Activated CD4-positive, alpha-beta memory T cell treated with anti-CD3 and anti-CD28 coated beads for 36 hours (primary cell): ENCODE data around the gene SPECC1L. TPM values are rescaled to one million over a fixed set of nuclear protein-coding genes. Genes with fewer than 3 reads are reported as not detected.
A peak's percentile ranks its signal among the peaks of the same experiment; 100 is the strongest.

ENCODE experiments used
- CTCF ChIA-PET: fragments of 350-600 bp; sonication (Branson Sonifier 250); formaldehyde crosslinking; loops from one replicate; lab custom pipeline; 2021; ENCODE audit warnings: antibody characterized with exemption, inconsistent platforms; lab: Charles Lee
- POLR2A ChIA-PET: fragments of 350-600 bp; sonication (Branson Sonifier 250); formaldehyde crosslinking; loops from one replicate; lab custom pipeline; 2021; ENCODE audit warnings: antibody characterized with exemption; lab: Charles Lee
- DNase-seq: peaks from one replicate; pipeline ENCODE4 v3.0.0-alpha.2; 2020
- H3K27ac Mint-ChIP-seq: one replicate; pipeline ENCODE4 v1.8.0; 2021; ENCODE audit warnings: mixed read lengths
- H3K27me3 Mint-ChIP-seq: one replicate; pipeline ENCODE4 v1.8.0; 2021; ENCODE audit warnings: mixed read lengths
- H3K36me3 Mint-ChIP-seq: one replicate; pipeline ENCODE4 v1.8.0; 2021; ENCODE audit warnings: mixed read lengths
- H3K4me1 Mint-ChIP-seq: one replicate; pipeline ENCODE4 v1.8.0; 2021; ENCODE audit warnings: low read depth, mixed read lengths
- H3K4me3 Mint-ChIP-seq: one replicate; pipeline ENCODE4 v1.8.0; 2021; ENCODE audit warnings: mild to moderate bottlenecking, mixed read lengths
- H3K9me3 Mint-ChIP-seq: one replicate; pipeline ENCODE4 v1.8.0; 2021; ENCODE audit warnings: mixed read lengths
- intact Hi-C: fragments of 100-400 bp; cut with micrococcal nuclease; formaldehyde crosslinking; loops from one replicate; pipeline ENCODE4 v1.15.1; 2023
- total RNA-seq, 2 experiments: library from RNA; stranded (reverse); gene quantifications; one replicate each; pipeline ENCODE4 v1.2.3, GENCODE V29; 2021

SPECC1L gene
- total RNA-seq, 2 experiments from 2014 or later, result 27.7 to 34.3 TPM

DNA sequence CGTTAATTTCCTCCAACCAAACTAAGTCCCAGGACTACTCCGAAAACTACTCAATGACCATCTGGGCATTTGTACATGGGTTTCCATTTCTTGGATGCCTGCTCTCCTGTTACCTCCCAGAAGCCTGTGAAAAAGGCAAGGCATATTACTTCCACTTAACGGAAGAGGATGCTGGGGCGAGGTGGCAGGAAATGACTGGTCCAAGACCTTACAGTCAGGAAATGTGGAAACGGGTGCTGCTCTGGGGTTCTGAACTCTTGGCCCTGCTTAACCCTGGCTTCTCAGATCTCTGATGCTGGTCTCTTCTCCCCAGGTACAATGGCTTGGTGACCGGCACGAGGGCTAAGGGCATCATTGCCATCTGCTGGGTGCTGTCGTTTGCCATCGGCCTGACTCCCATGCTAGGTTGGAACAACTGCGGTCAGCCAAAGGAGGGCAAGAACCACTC, 169.7 kb downstream of the SPECC1L start:
- no peak overlapping the region for H3K4me3 Mint-ChIP-seq
- peaks cover 45% of the 10 kb centered on the region for H3K4me1 Mint-ChIP-seq
- ChIA-PET CTCF (no interaction called here), POLR2A (no interaction called here)
- peaks cover 35% of the 10 kb centered on the region for H3K36me3 Mint-ChIP-seq
- H3K27me3 Mint-ChIP-seq, result no peaks in the 10 kb centered on the region
- no peaks in the 10 kb centered on the region for H3K9me3 Mint-ChIP-seq
- no peak for DNase-seq
- intact Hi-C loops, result no loop called here
- H3K27ac Mint-ChIP-seq, result no peak overlapping the region

DNA sequence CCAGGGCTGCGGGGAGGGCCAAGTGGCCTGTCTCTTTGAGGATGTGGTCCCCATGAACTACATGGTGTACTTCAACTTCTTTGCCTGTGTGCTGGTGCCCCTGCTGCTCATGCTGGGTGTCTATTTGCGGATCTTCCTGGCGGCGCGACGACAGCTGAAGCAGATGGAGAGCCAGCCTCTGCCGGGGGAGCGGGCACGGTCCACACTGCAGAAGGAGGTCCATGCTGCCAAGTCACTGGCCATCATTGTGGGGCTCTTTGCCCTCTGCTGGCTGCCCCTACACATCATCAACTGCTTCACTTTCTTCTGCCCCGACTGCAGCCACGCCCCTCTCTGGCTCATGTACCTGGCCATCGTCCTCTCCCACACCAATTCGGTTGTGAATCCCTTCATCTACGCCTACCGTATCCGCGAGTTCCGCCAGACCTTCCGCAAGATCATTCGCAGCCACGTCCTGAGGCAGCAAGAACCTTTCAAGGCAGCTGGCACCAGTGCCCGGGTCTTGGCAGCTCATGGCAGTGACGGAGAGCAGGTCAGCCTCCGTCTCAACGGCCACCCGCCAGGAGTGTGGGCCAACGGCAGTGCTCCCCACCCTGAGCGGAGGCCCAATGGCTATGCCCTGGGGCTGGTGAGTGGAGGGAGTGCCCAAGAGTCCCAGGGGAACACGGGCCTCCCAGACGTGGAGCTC, 170.2 kb downstream of the SPECC1L start:
- peaks cover 35% of the 10 kb centered on the region for H3K36me3 Mint-ChIP-seq

DNA sequence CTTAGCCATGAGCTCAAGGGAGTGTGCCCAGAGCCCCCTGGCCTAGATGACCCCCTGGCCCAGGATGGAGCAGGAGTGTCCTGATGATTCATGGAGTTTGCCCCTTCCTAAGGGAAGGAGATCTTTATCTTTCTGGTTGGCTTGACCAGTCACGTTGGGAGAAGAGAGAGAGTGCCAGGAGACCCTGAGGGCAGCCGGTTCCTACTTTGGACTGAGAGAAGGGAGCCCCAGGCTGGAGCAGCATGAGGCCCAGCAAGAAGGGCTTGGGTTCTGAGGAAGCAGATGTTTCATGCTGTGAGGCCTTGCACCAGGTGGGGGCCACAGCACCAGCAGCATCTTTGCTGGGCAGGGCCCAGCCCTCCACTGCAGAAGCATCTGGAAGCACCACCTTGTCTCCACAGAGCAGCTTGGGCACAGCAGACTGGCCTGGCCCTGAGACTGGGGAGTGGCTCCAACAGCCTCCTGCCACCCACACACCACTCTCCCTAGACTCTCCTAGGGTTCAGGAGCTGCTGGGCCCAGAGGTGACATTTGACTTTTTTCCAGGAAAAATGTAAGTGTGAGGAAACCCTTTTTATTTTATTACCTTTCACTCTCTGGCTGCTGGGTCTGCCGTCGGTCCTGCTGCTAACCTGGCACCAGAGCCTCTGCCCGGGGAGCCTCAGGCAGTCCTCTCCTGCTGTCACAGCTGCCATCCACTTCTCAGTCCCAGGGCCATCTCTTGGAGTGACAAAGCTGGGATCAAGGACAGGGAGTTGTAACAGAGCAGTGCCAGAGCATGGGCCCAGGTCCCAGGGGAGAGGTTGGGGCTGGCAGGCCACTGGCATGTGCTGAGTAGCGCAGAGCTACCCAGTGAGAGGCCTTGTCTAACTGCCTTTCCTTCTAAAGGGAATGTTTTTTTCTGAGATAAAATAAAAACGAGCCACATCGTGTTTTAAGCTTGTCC, 171.0 kb downstream of the SPECC1L start:
- H3K4me3 Mint-ChIP-seq, result no peak overlapping the region
- H3K27me3 Mint-ChIP-seq, result no peaks in the 10 kb centered on the region
- ChIA-PET POLR2A (no interaction called here), CTCF (interaction anchor here (2.0 kb wide), 1 partner anchor 18 kb away, joined by 4 read pairs; no protein-coding TSS in a partner anchor)
- H3K4me1 Mint-ChIP-seq, result peaks cover 42% of the 10 kb centered on the region
- H3K36me3 Mint-ChIP-seq, result peaks cover 33% of the 10 kb centered on the region
- H3K9me3 Mint-ChIP-seq, result no peaks in the 10 kb centered on the region
- intact Hi-C loops, result no loop called here
- H3K27ac Mint-ChIP-seq, result no peak overlapping the region
- no peak for DNase-seq

More for the DNA sequence above, 170.2 kb downstream of the SPECC1L start:
- intact Hi-C loops, result no loop called here
- Mint-ChIP-seq H3K4me1 (peaks cover 44% of the 10 kb centered on the region), H3K27ac (no peak overlapping the region), H3K4me3 (no peak overlapping the region), H3K9me3 (no peaks in the 10 kb centered on the region), H3K27me3 (no peaks in the 10 kb centered on the region)
- DNase-seq, result peak; percentile 6
- POLR2A ChIA-PET, result no interaction called here
- CTCF ChIA-PET, result interaction anchor here (2.0 kb wide), 1 partner anchor 17 kb away, joined by 4 read pairs; no protein-coding TSS in a partner anchor

DNA sequence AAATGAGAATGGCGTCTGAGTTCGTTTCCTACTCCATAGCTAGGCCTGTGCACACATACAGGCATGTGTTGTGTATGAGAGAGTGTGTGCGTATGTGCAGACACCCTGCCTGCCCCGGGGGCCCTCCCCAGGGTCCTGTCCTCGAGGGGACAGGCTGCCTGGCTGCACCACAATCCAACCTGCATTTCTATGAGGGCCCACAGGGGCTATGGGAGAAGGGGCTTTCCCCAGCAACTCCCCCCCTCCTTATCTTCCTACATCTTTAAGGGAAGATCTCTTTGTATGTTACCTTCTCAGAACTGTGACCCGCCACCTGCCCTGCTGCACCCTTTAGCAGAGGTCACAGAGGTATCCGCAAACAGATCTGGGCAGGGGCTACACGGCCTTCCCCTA, 171.7 kb downstream of the SPECC1L start:
- H3K4me1 Mint-ChIP-seq, result peaks cover 35% of the 10 kb centered on the region
- intact Hi-C loops, result no loop called here
- no peaks in the 10 kb centered on the region for H3K9me3 Mint-ChIP-seq
- POLR2A ChIA-PET, result no interaction called here
- DNase-seq, result no peak
- no peaks in the 10 kb centered on the region for H3K27me3 Mint-ChIP-seq
- no peak overlapping the region for H3K4me3 Mint-ChIP-seq
- H3K36me3 Mint-ChIP-seq, result peaks cover 31% of the 10 kb centered on the region
- no peak overlapping the region for H3K27ac Mint-ChIP-seq
- CTCF ChIA-PET, result interaction anchor here (2.0 kb wide), 1 partner anchor 18 kb away, joined by 4 read pairs; no protein-coding TSS in a partner anchor

DNA sequence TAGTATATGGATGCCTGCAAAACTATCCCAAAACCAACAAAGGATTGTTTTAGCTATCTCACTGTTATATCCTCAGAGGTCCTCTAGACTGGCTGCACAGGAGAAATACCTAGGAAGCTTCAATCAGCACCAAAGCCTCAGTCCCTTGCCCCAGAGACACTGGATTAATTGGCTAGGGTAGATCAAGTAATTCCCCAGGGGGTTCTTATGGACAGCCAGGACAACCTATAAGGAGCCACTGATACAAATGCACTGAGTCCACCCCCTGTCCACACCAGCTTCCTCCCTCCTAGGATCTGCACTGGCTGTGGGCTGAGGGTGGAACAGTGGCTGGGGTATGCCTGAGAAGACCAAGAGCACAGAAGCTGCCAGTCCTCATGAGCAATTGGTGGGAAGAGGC, 173.0 kb downstream of the SPECC1L start:
- Mint-ChIP-seq H3K27ac (no peak overlapping the region), H3K4me1 (peaks cover 29% of the 10 kb centered on the region), H3K9me3 (no peaks in the 10 kb centered on the region), H3K27me3 (no peaks in the 10 kb centered on the region), H3K4me3 (no peak overlapping the region), H3K36me3 (peaks cover 28% of the 10 kb centered on the region)
- POLR2A ChIA-PET, result interaction anchor here (1.3 kb wide), 1 partner anchor 8 kb away, joined by 5 read pairs; no protein-coding TSS in a partner anchor
- intact Hi-C loops, result no loop called here
- CTCF ChIA-PET, result interaction anchor here (0.7 kb wide), 1 partner anchor 9 kb away, joined by 3 read pairs; no protein-coding TSS in a partner anchor
- no peak for DNase-seq

DNA sequence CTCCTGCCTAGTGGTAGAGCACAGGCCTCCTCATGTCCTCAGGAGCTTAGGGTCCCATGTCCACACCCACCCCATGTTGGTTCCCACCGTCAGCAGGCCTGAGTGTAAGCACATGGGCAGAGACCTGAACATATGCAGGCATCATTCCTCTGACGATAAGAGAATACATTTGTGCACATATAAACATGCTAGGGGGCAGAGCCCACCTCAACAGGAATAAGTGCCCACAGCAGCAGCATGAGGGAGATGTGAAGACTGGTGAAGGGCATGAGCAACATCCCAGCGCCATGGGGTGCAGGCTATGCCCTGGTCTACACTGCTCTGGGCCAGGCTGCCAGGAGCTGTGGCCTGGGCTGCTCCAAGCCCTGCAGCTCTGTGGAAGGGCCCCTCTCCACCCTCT, 173.6 kb downstream of the SPECC1L start:
- ChIA-PET CTCF (interaction anchor here (0.7 kb wide), 1 partner anchor 9 kb away, joined by 3 read pairs; no protein-coding TSS in a partner anchor), POLR2A (interaction anchor here (1.3 kb wide), 1 partner anchor 9 kb away, joined by 5 read pairs; no protein-coding TSS in a partner anchor)
- Mint-ChIP-seq H3K27me3 (no peaks in the 10 kb centered on the region), H3K4me3 (no peak overlapping the region), H3K9me3 (no peaks in the 10 kb centered on the region), H3K36me3 (peaks cover 26% of the 10 kb centered on the region), H3K4me1 (peaks cover 28% of the 10 kb centered on the region), H3K27ac (no peak overlapping the region)
- intact Hi-C loops, result no loop called here
- no peak for DNase-seq

DNA sequence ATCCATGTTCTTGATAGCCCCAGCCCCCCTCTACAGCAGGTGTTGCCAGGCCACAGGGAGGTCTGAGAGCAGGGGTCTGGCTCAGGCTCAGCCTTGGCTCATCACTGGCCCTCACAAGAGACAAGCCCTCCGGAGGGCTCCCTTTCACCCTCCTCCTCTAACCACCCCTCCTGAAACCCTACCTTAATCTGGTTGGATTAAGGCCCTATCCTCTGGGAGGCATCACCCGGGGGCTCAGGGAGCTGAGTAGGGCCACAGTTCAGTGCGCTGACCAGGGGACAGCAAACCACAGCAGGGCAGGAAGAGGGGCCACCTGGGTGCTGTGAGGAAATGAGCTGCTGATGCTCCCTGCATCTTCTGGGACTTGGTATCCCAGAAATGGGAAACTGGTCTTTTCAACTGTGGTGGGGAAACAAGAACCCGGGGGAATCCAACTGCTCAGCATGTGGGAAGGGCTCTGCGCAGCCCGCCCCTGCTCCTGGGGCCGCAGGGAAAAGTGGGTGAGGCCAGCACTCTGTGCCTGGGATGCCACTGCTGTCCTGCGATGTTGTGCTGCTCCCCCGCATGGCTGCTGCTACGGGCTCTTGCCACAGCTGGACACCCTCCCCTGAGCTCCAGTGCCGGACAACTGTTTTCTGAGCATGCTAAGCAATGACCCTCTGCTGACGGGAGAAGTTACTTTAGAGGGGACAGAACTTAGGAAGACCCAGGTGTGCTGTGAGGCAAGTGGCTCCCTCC, 174.3 kb downstream of the SPECC1L start:
- no peak overlapping the region for H3K4me3 Mint-ChIP-seq
- peaks cover 24% of the 10 kb centered on the region for H3K36me3 Mint-ChIP-seq
- H3K9me3 Mint-ChIP-seq, result no peaks in the 10 kb centered on the region
- CTCF ChIA-PET, result no interaction called here
- peaks cover 26% of the 10 kb centered on the region for H3K4me1 Mint-ChIP-seq
- POLR2A ChIA-PET, result interaction anchor here (1.1 to 1.3 kb wide), 2 partner anchors 10 to 11 kb away, joined by 3 to 5 read pairs; no protein-coding TSS in a partner anchor
- H3K27ac Mint-ChIP-seq, result no peak overlapping the region
- DNase-seq, result no peak
- intact Hi-C loops, result no loop called here
- no peaks in the 10 kb centered on the region for H3K27me3 Mint-ChIP-seq

DNA sequence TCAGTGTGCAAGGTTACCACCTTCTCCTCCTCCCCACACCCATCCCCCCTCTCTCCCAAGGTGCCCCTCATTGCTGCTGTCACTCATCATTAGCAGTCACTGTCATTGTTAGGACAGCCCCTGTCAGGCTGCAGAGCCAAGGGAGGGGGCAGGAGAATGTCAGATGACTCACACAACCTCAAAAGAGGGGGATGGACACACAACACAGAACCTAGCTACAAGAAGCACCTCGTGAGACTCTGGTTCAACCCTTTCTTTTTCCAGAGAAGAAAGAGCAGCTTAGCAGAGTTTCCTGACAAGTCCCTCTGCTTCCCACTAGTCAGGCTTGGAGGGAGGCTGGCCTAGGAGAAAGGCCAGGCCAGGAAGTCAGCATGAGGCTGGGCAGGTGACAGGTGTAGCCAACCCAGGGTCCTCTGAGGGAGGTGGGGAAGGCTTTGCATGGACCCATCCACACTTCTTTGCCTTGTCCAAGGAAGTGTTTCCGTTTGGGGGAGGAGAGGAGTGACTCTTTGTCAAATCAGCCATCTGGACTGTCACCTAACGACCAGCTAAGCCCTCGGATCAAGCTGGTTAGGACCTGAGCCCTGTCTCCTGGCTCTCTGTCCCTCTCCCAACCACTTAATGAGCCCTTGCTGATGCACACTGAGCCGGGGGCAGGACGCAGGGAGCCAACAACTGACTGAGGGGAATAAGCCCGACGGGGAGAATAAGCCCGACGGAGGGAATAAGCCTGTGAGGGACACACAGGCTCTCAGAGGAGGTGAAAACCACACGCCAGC, 175.0 kb downstream of the SPECC1L start:
- Mint-ChIP-seq H3K36me3 (peaks cover 21% of the 10 kb centered on the region), H3K4me1 (peaks cover 20% of the 10 kb centered on the region), H3K27ac (no peak overlapping the region), H3K9me3 (no peaks in the 10 kb centered on the region), H3K4me3 (no peak overlapping the region), H3K27me3 (no peaks in the 10 kb centered on the region)
- intact Hi-C loops, result no loop called here
- ChIA-PET CTCF (interaction anchor here (1.2 kb wide), 1 partner anchor 7 kb away, joined by 3 read pairs; no protein-coding TSS in a partner anchor), POLR2A (interaction anchor here (1.0 to 1.1 kb wide), 2 partner anchors 10 kb away, joined by 3 read pairs; no protein-coding TSS in a partner anchor)
- peak; percentile 54 for DNase-seq

DNA sequence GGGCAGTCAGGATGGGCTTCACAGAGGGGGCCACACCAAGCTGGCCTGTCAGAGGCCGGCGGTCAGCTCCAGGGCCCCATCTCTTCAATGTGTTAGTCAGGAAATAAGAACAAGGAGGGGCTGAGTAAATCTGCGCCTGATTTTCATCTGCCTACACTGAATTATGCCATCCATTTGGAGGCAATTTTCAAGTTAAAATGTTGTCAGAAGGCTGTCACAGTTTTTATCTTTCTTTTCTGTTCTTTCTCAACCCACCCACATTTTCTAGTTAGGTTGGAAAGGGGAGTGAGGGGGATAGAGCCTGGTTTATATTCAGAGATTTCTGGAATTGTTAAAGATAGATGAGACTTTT, 175.6 kb downstream of the SPECC1L start:
- H3K9me3 Mint-ChIP-seq, result peaks cover 2% of the 10 kb centered on the region
- H3K27me3 Mint-ChIP-seq, result no peaks in the 10 kb centered on the region
- peaks cover 15% of the 10 kb centered on the region for H3K36me3 Mint-ChIP-seq
- POLR2A ChIA-PET, result interaction anchor here (1.0 to 1.1 kb wide), 2 partner anchors 10 kb away, joined by 3 read pairs; no protein-coding TSS in a partner anchor
- CTCF ChIA-PET, result interaction anchor here (1.2 to 1.7 kb wide), 2 partner anchors 7 to 22 kb away, joined by 3 to 5 read pairs; no protein-coding TSS in a partner anchor
- peaks cover 15% of the 10 kb centered on the region for H3K4me1 Mint-ChIP-seq
- H3K4me3 Mint-ChIP-seq, result no peak overlapping the region
- no peak overlapping the region for H3K27ac Mint-ChIP-seq
- intact Hi-C loops, result no loop called here
- DNase-seq, result no peak

DNA sequence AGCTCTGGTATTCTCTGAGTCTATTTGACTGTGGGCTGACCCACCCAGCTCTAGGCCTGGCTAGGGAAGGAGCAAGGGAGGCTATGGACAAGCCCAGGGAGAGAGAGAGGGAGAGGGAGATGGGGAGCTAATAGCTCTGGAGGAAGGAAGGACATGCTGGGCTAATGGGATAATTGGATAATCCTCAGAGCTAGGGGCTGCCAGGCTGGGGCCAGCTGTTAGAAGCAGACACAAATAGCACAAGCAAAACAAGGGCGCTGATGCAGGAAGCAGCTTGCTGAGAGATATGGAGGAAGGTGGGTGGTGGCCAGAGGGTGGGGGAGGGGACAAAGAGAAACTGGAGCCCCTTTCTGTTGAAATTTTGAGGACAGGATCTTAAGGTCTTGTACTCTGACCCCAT, 180.0 kb downstream of the SPECC1L start:
- no peak overlapping the region for H3K27ac Mint-ChIP-seq
- no peak overlapping the region for H3K4me3 Mint-ChIP-seq
- peaks cover 7% of the 10 kb centered on the region for H3K4me1 Mint-ChIP-seq
- peaks cover 3% of the 10 kb centered on the region for H3K9me3 Mint-ChIP-seq
- POLR2A ChIA-PET, result no interaction called here
- intact Hi-C loops, result no loop called here
- H3K27me3 Mint-ChIP-seq, result no peaks in the 10 kb centered on the region
- CTCF ChIA-PET, result no interaction called here
- DNase-seq, result no peak
- H3K36me3 Mint-ChIP-seq, result no peaks in the 10 kb centered on the region

DNA sequence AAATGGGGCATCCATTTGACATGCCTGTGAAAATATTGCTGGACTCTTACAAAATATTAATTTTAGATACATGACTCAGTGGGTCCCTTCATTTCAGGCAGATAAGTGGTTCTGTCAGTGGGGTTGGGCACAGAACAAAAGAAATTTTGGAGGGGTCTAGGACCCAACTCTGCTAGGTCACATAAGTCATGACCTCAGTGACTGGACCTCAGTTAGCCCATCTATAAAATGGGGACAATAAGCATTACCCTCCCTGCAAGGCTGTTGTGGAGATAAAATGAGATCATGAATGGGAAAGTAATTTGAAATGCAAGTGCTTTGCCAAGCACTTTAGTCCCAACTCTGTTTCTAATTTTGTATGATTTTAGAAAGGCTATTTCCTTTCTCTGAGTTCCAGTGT, 180.5 kb downstream of the SPECC1L start:
- ChIA-PET POLR2A (no interaction called here), CTCF (no interaction called here)
- no peak overlapping the region for H3K4me3 Mint-ChIP-seq
- no peaks in the 10 kb centered on the region for H3K36me3 Mint-ChIP-seq
- H3K4me1 Mint-ChIP-seq, result peaks cover 3% of the 10 kb centered on the region
- H3K27me3 Mint-ChIP-seq, result no peaks in the 10 kb centered on the region
- H3K27ac Mint-ChIP-seq, result no peak overlapping the region
- intact Hi-C loops, result no loop called here
- H3K9me3 Mint-ChIP-seq, result peaks cover 3% of the 10 kb centered on the region
- DNase-seq, result no peak
